T1000 (cell line): ENCODE measurements around the gene SFMBT2.

Experiments used
- DNase-seq: peaks from one replicate; lab custom pipeline; 2025; ENCODE audit warnings: mixed read lengths; lab: John Stamatoyannopoulos, UW

The SFMBT2 gene

DNA sequence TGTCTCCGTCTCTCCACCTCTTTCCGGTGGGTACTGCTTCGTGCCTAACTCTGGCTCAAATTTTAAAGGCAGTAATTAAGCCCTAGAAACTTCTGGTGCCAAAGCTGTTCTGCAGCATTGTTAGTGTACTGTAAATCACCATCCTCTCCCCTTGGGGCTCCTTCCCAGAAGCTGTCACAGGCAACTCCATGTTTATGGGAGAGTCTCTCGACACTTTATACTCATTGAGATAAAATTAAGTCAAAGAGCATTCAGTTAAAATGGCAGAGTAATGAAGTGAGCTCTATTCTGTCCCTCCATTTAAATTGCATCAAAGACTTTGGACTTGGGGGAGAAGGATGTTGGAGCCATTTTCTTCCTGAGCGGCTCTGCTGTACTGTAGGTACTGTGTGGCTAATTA, 274.8 kb downstream of the SFMBT2 start:
- no peak for DNase-seq

DNA sequence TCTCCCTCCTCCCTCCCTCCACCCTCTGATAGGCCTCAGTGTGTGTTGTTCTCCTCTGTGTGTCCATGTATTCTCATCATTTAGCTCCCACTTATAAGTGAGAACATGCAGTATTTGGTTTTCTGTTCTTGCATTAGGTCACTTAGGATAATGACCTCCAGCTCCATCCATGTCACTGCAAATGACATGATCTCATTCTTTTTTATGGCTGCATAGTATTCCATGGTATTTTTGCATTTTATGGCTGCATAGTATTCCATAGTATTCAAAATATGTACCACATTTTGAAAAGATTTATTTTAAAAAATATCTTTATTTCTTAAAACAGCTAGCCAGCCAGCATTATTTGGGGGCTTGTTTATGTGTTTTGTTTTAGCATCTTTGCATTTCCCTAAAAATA, 275.6 kb downstream of the SFMBT2 start:
- no peak for DNase-seq

DNA sequence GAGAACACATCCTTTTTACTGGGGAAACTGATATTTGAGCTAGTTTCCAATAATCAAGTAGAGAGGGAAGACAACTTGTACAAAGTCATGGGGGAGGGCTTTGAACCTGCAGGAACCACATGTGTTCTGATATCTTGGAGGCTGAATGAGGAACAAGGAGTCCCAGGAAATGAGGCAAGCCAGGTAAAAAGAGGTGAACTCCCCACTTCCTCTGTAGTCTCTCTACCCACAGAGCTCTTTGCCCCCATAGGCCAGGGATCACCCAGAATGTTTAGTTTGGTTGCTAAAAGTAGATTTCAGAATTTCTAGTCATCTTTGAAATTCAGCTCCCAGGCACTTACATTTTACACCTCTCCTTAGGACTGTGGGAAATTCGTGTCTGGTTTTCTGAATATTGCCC, 276.4 kb downstream of the SFMBT2 start:
- DNase-seq: no peak

DNA sequence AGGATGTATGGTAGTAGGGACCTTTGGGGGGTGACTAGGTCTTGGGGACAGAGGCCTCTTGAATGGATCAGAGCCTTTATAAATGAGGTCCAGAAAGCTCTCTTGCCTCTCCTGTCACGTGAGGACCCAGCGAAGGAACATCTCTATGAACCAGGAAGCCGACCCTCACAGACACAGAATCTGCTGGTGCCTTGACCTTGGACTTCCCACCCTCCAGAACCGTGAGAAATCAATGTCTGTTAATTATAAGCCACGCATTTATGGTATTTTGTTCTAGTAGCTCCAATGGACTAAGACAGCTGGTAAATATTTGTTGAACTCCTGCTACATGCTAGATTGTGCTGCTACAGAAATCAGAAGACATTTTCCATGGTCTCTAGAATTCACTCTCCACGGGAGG, 276.9 kb downstream of the SFMBT2 start:
- no peak for DNase-seq

DNA sequence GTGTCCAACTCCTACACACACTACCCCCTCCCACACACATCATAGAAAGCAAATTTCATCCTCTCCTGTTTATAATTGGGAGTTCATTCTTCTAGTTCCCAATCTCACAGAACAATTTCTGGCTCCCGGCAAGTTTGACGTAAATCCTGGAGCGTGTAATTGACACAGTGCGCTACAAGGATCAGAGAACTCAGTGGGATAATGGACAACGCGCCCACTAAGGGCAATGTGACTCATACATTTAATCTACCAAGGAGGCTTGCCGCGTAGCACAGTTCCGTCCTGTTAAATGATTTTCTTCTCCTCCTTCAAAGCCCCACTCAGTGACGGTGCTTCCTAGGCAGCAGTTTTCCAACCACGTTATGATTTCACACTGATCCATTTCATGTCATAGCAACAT, 277.6 kb downstream of the SFMBT2 start:
- no peak for DNase-seq

DNA sequence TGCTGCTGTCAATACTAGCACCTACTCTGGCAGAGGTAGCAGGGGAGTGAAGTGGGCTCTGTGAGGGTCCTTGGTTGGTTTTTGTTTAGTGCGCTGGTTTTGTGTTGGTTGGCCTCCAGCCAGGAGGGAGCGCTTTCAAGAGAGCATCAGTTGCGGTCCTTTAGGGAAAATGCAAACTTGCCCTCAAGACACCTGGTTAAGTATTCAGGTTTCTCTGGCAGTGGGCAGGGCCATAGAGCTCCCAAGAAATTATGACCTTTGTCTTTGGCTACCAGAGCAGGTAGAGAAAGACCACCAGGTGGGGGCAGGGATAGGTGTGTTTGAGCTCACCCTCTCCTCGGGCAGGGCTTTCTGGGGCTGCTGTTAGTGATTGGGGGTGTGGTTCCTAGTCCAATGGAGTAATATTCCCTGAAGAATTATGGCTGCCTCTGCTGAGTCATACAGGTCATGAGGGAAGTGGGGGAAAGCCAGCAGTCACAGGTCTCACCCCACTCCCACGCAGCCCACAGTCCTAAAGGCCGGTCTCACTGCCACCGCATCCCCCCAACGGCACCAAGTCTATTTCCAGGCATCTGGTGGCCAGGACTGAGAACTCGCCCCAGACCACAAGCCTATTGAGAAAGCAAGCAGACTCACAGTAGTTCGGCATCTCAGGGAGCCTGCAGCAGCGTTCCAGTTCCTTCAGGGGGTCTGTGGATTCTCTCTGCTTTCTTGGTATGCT, 280.5 kb downstream of the SFMBT2 start:
- no peak for DNase-seq

DNA sequence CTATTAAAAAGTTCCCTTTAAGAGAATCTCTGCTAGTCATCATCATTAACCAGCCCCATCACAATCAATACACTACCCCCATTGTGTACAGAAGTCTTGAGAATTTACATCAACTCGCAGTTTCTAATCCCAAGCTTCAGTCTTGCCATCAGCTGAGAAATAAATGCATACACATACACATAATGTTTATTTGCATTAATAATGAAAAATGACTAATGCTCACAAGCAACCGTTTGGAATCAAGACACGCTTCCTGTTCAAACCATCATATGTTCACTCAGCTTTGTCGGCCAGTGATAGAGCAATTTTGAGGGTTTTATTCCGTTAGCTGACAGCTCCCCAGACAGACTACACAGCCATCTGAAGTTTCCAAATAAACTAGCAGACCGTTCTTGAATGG, 287.1 kb downstream of the SFMBT2 start:
- DNase-seq: no peak

DNA sequence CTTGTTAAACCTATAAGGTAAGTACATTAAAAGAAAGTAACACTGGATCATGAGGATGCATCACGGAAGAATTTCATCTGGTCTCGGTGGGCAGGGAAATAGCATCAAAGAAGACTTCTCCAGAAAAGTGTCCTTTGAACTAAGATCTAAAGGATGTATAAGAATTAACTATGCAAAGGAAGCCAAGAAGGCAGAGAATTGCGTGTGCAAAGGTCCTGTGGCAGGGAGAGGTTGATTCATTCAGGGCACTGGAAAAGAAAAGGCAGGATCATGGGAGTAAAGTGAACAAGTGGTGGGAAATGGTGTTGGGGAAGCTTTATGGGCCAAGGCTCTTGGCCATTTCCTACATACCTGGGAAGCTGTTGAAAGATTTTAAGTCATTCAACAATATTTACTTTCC, 288.3 kb downstream of the SFMBT2 start:
- no peak for DNase-seq

DNA sequence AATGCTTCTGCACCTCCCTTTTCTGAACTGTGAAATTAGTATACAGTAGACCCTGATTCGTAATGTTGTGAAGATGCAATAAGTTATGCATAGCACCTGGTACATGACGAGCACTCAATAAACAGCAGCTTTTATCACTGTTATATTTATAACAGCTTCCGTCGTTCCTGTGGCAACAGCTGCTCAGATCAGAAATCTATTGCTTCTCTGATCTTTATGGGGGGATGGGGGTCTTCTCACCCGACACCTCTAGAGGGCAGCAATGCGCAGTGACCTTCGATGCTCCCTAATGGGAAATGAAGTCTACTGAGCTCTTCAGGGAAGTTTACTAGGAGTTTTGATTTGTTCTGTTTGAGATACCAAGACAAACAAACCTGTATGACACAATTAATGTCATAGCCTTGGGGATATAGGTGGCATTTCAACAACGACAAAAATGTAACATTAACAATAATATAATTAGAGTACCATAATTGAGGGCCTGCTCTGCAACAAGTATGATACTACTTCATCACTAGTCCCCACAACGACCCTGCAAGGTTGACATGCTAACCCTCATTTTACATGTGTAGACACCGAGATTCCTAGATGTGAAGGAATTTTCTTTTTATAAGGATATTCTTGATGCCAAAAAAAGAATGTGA, 289.6 kb downstream of the SFMBT2 start:
- no peak for DNase-seq

DNA sequence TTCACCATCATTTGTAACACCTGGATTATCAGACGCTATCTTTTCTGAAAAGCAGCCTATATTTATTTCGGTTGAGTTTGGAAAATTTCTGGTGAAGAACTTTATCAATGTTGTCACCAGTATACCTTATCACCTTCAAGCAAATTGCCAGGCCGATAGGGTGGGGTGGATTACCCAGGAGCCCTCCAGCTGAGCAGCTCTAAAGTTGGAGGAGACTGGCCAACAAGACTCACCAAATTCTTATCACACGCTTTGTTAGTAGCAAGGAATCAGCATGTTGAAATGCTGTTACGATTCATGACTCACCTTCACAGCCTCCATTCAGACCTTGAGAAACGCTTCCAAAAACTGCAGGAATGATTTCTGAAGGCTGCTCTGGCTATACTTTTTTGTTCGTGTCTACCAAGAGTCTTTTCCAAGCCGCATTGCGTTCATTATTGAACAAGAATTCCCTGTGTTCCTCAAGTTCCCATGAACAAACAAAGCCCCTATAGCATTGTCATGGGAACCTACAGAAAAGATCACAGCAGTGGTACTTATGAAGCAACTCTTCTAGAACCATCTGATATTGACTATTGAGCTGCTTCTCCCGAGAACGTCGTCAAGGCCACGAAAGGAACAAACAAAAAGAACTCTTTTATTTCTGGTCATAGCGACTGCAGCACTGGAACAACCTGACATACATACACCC, 291.4 kb downstream of the SFMBT2 start:
- DNase-seq: no peak

DNA sequence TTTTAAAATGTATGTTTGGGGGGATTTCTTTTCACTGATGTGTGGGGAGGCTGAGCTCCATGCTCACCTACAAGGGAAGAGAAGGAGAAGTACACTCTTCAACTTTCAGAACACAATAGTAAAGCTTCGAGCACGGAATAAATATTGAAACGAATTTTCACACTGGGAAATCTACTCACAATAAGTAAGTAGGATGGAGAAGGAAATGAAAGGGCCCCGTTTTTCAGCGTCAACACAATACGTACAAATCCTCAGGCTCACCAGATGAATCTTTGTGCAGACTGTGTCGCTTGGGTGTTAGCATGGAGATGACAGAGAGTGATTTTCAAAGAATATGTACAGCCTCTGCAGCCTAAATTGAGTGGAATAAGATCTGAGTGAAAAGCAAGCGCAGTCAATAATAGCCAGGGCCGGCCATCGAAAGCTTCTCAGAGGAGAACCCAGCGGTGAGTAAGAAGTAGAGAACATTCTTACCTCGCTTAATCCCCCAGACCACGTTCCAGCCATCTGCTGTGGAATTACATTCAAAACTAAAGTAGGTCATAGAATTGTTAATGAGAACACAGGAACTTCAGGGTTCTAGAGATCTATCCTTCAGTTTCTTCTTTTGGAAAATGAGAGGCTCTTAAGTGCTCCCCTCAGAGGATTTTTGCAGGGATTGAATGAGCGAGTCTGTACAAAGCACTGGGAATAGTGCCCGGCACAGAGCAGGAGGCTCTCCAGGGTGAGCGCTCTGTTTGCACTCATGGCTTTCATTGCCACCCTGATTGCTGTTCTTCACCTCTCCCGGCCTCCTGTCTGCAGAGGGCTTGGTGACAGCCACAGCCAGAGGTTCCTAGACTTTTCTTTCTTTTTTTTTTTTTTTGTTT, 292.8 kb downstream of the SFMBT2 start:
- no peak for DNase-seq

DNA sequence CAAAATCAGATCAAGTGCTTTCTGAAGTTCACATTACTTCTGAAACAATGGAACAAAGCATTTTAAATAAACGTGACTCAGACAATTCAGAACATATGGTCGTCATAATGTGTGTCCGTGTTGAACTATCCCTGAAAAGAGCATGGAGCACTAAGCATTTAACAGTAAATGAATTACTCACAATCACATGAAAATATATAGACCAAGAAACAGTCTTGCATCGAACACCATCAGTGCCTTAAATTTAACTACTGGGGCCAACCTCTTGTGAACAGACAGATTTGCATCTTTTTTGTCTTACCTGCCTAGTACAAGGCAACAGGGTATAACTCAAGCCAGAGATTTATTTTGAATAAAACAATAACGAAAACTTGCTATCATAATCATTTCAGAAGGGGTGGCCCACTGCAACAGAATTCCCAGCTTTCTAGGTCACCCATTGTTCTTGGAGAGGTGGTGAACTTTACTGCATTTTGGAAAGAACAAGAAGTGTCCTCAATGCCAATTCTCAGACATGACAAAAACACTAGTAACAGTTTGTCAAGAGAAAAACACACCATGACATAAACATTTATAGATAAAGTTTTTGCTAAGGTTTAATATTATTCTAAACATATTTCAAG, 293.5 kb downstream of the SFMBT2 start:
- DNase-seq: no peak

DNA sequence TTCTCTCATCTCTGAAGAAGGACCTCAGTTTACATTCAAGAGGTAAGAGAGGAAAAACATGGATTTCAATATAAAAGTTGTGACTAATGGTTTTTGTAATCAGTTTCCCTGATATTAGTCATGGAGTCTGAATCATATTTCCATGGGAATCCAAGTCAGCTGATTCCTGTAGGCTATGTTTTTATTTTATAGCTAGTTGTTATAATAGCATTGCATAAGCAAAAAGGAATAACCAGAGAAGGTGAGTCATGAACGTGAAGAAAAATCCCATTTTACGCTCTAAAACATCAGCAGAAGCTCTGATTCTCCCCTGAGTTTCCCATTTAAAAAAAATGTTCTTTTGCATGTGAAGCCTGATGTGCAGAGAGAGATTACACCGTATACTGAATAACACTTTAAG, 299.3 kb downstream of the SFMBT2 start:
- DNase-seq: no peak

DNA sequence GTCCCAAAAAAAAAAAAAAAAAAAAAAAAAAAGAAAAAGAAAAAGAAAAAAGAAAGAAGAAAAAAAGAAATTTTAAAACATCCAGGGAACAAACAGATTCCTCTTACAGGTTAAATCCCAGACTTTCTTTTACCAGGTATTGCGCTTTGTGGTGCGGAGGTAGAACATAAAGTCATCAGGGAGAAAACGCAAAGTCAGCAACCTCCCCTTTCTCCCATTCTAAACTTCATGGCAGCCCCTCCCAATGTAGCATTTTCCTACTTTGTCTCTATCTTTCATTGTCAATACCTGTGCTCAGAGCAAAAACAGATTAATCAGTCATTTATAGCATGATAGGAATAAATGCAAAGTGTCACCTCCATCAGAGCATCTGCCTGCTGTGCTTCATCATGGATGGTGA, 299.7 kb downstream of the SFMBT2 start:
- DNase-seq: no peak
